ENCODE results near the gene C12orf50. TPM values are rescaled to one million over a fixed set of nuclear protein-coding genes. Genes with fewer than 3 reads are reported as not detected.

Gene C12orf50
- polyA plus RNA-seq, 3 donors: not detected

GRCh38 chr12:88026196-88026595 lies 3.0 kb downstream of the C12orf50 start:
- no peak overlapping the region for H3K4me2 ChIP-seq (replicated peaks; ENCODE audit: extremely low read depth, low read length, poor library complexity, severe bottlenecking)
- Mint-ChIP-seq H3K9me3 (peaks cover 0 to 5% (median 2%) of the 10 kb centered on the region in 7 donors), H3K36me3 (no peaks in the 10 kb centered on the region), H3K4me3 (no peak overlapping the region), H3K27ac (no peak overlapping the region), H3K27me3 (ENCODE audit: low read depth in 3 of 3) (peaks cover 1 to 6% (median 3%) of the 10 kb centered on the region in 3 donors), H3K4me1 (no peaks in the 10 kb centered on the region)
- H3K9me3 ChIP-seq (replicated peaks in 1 of 2; ENCODE audit: control insufficient read depth in 1 of 2, insufficient read depth in 1 of 2, low read length in 2 of 2): no peaks in the 10 kb centered on the region
- no peak overlapping the region for H3K27ac ChIP-seq (ENCODE audit: low read depth in 1 of 2, low read length in 2 of 2)
- intact Hi-C loops (cut with micrococcal nuclease): no loop called here
- H3K36me3 ChIP-seq (replicated peaks in 1 of 2; ENCODE audit: control insufficient read depth in 1 of 2, insufficient read depth in 2 of 2, low read length in 2 of 2): no peaks in the 10 kb centered on the region
- DNase-seq: no peak
- H3K27me3 ChIP-seq (ENCODE audit: control insufficient read depth in 2 of 2, insufficient read depth in 2 of 2, low read length in 2 of 2): no peaks in the 10 kb centered on the region
- H2AFZ ChIP-seq (ENCODE audit: insufficient read depth, low read depth, low read length, poor library complexity, severe bottlenecking): no peak overlapping the region
- H3K79me2 ChIP-seq (ENCODE audit: insufficient read depth, low read length): no peaks in the 10 kb centered on the region
- H4K20me1 ChIP-seq (ENCODE audit: insufficient read depth, low read length): no peaks in the 10 kb centered on the region
- no peak overlapping the region for H3K4me3 ChIP-seq (replicated peaks in 1 of 3; ENCODE audit: low read depth in 2 of 3, low read length in 3 of 3)
- no CpG with 5 or more reads among the region's 1 CpG for WGBS (ENCODE audit: insufficient coverage)
- no peak for TF ChIP-seq CTCF (IDR thresholded peaks at IDR 0.05)
- no peaks in the 10 kb centered on the region for H3K4me1 ChIP-seq (ENCODE audit: control insufficient read depth in 1 of 2, insufficient read depth in 2 of 2, low read length in 2 of 2)
- H3K9ac ChIP-seq (ENCODE audit: insufficient read depth, low read length, poor library complexity, severe bottlenecking): no peak overlapping the region

- peaks cover 8 to 9% of the 10 kb centered on the region in 2 donors for H3K9me3 ChIP-seq (replicated peaks in 1 of 2; ENCODE audit: control insufficient read depth in 1 of 2, insufficient read depth in 1 of 2, low read length in 2 of 2)
- intact Hi-C loops (cut with micrococcal nuclease): no loop called here
- DNase-seq: no peak
- Mint-ChIP-seq H3K4me3 (no peak overlapping the region), H3K27me3 (ENCODE audit: low read depth in 3 of 3) (peaks cover 0 to 4% (median 1%) of the 10 kb centered on the region in 3 donors), H3K4me1 (no peaks in the 10 kb centered on the region), H3K9me3 (peaks cover 7 to 18% (median 14%) of the 10 kb centered on the region in 7 donors), H3K36me3 (no peaks in the 10 kb centered on the region), H3K27ac (no peak overlapping the region)
- no peak overlapping the region for H3K9ac ChIP-seq (ENCODE audit: insufficient read depth, low read length, poor library complexity, severe bottlenecking)
- no peaks in the 10 kb centered on the region for H4K20me1 ChIP-seq (ENCODE audit: insufficient read depth, low read length)
- H3K79me2 ChIP-seq (ENCODE audit: insufficient read depth, low read length): no peaks in the 10 kb centered on the region
- WGBS (ENCODE audit: insufficient coverage): 80% methylated on average over 2 of the region's 3 CpGs
- TF ChIP-seq CTCF (IDR thresholded peaks at IDR 0.05): no peak
- H2AFZ ChIP-seq (ENCODE audit: insufficient read depth, low read depth, low read length, poor library complexity, severe bottlenecking): no peak overlapping the region
- no peak overlapping the region for H3K4me3 ChIP-seq (replicated peaks in 1 of 3; ENCODE audit: low read depth in 2 of 3, low read length in 3 of 3)
- no peak overlapping the region for H3K27ac ChIP-seq (ENCODE audit: low read depth in 1 of 2, low read length in 2 of 2)
- H3K4me2 ChIP-seq (replicated peaks; ENCODE audit: extremely low read depth, low read length, poor library complexity, severe bottlenecking): no peak overlapping the region
- no peaks in the 10 kb centered on the region for H3K36me3 ChIP-seq (replicated peaks in 1 of 2; ENCODE audit: control insufficient read depth in 1 of 2, insufficient read depth in 2 of 2, low read length in 2 of 2)
- no peaks in the 10 kb centered on the region for H3K4me1 ChIP-seq (ENCODE audit: control insufficient read depth in 1 of 2, insufficient read depth in 2 of 2, low read length in 2 of 2)
- no peaks in the 10 kb centered on the region for H3K27me3 ChIP-seq (ENCODE audit: control insufficient read depth in 2 of 2, insufficient read depth in 2 of 2, low read length in 2 of 2)
Observed at GRCh38 chr12:88017964-88018363, 11.2 kb downstream of the C12orf50 start.
